Stimulated activated naive CD8-positive, alpha-beta T cell treated with anti-CD3 and anti-CD28 coated beads, Interleukin-15, Interleukin-2, amounts not matched to agents 100 U/mL and 50 U/mL, for 24 hours (primary cell): Measurements from ENCODE around the gene HAO2.

ENCODE experiments used
- ATAC-seq: fragments of 150-1000 bp; cut with Tn5 transposase; one replicate; pipeline ENCODE4 v1.10.0; 2021
- DNase-seq: peaks from one replicate; pipeline ENCODE4 v3.0.0; 2021

The HAO2 gene

GRCh38 chr1:119440721-119441307 lies 72.2 kb downstream of the HAO2 start:
- no peak for DNase-seq
- no peak for ATAC-seq

DNA sequence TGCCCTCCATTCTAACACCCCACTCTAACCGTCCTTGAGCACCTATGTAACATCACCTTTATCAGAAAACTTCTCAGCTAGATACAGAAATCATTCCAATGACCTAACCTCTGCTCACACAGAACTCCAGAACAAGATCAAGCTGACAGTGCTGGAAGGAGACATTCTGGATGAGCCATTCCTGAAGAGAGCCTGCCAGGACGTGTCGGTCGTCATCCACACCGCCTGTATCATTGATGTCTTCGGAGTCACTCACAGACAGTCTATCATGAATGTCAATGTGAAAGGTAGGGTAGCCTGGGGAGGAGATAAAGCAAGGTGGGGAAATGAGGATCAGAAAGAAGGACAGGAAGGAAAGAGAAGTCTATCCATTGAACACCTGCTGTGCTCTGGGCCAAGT lies 74.2 kb downstream of the HAO2 start:
- DNase-seq: no peak

More for the DNA sequence above, 74.2 kb downstream of the HAO2 start:
- no peak for ATAC-seq
